CD4-positive, alpha-beta T cell treated with Interferon gamma for 1 hour (primary cell): Measurements from ENCODE around the gene SPATA1.

ENCODE experiments used
- DNase-seq: peaks from one replicate; pipeline ENCODE4 v3.0.0-alpha.2; 2020

Gene SPATA1

GRCh38 chr1:84598418-84598817, 92.2 kb downstream of the SPATA1 start:
- DNase-seq = no peak

GRCh38 chr1:84598846-84599741, 92.9 kb downstream of the SPATA1 start:
- DNase-seq = no peak

- no peak for DNase-seq
These were observed 94.6 kb downstream of the SPATA1 start for GRCh38 chr1:84600796-84601195.

GRCh38 chr1:84603223-84603622, 97.0 kb downstream of the SPATA1 start:
- no peak for DNase-seq

GRCh38 chr1:84603941-84604830, 98.0 kb downstream of the SPATA1 start:
- no peak for DNase-seq

- no peak for DNase-seq
These were observed 99.0 kb downstream of the SPATA1 start for GRCh38 chr1:84605157-84605556.

- DNase-seq = no peak
These were observed 100.8 kb downstream of the SPATA1 start for GRCh38 chr1:84606977-84607376.

GRCh38 chr1:84611091-84611490, 104.9 kb downstream of the SPATA1 start:
- no peak for DNase-seq

- no peak for DNase-seq
These were observed 105.6 kb downstream of the SPATA1 start for GRCh38 chr1:84611796-84612195.

GRCh38 chr1:84613026-84613425, 106.8 kb downstream of the SPATA1 start:
- no peak for DNase-seq

GRCh38 chr1:84613887-84614286, 107.7 kb downstream of the SPATA1 start:
- no peak for DNase-seq

GRCh38 chr1:84615790-84616189, 109.6 kb downstream of the SPATA1 start:
- no peak for DNase-seq
